ENCODE results near the gene PFKM.

DNA sequence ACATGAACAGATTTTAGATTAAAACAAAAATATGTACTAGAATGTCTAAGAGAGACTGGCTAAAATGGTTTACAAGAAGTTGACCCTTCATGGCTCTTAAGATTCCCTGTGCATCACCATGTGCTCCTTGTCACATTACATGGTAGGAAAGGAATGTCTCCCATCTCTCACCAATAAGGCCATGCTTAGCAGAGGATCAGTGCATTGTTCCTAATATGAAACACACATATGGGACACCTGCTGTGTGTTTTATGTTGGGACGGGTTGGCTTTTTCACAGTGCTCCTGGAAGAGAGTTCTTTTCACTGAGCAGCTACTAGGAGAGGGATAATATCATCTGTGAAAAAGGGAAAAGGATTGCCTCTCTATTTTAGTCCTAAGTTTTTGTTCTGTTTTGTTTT is 9.6 kb downstream of the PFKM start:
- TF ChIP-seq POLR2A (IDR thresholded peaks at IDR 0.05) = no peak
- TF ChIP-seq, protein P1, sequence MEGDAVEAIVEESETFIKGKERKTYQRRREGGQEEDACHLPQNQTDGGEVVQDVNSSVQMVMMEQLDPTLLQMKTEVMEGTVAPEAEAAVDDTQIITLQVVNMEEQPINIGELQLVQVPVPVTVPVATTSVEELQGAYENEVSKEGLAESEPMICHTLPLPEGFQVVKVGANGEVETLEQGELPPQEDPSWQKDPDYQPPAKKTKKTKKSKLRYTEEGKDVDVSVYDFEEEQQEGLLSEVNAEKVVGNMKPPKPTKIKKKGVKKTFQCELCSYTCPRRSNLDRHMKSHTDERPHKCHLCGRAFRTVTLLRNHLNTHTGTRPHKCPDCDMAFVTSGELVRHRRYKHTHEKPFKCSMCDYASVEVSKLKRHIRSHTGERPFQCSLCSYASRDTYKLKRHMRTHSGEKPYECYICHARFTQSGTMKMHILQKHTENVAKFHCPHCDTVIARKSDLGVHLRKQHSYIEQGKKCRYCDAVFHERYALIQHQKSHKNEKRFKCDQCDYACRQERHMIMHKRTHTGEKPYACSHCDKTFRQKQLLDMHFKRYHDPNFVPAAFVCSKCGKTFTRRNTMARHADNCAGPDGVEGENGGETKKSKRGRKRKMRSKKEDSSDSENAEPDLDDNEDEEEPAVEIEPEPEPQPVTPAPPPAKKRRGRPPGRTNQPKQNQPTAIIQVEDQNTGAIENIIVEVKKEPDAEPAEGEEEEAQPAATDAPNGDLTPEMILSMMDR (IDR thresholded peaks at IDR 0.05) = no peak
